Choroid plexus epithelial cell (primary cell): Measurements from ENCODE around the gene EXOC6B.
A peak's percentile ranks its signal among the peaks of the same experiment; 100 is the strongest.

Source experiments
- DNase-seq: peaks from one replicate; pipeline ENCODE4 v3.0.0-alpha.2; 2010; ENCODE audit warnings: low read depth
- H3K4me3 ChIP-seq: 2 replicates; pipeline ENCODE4 v1.5.1; 2011; ENCODE audit warnings: low read depth, mild to moderate bottlenecking, control low read depth, low read length, moderate library complexity
- TF ChIP-seq, protein P1 (sequence below): conservative IDR thresholded peaks from 2 replicates; pipeline ENCODE4 v1.5.1; 2011; ENCODE audit warnings: low read depth, mild to moderate bottlenecking, control low read depth, inconsistent platforms, low read length, moderate library complexity

The EXOC6B gene

DNA sequence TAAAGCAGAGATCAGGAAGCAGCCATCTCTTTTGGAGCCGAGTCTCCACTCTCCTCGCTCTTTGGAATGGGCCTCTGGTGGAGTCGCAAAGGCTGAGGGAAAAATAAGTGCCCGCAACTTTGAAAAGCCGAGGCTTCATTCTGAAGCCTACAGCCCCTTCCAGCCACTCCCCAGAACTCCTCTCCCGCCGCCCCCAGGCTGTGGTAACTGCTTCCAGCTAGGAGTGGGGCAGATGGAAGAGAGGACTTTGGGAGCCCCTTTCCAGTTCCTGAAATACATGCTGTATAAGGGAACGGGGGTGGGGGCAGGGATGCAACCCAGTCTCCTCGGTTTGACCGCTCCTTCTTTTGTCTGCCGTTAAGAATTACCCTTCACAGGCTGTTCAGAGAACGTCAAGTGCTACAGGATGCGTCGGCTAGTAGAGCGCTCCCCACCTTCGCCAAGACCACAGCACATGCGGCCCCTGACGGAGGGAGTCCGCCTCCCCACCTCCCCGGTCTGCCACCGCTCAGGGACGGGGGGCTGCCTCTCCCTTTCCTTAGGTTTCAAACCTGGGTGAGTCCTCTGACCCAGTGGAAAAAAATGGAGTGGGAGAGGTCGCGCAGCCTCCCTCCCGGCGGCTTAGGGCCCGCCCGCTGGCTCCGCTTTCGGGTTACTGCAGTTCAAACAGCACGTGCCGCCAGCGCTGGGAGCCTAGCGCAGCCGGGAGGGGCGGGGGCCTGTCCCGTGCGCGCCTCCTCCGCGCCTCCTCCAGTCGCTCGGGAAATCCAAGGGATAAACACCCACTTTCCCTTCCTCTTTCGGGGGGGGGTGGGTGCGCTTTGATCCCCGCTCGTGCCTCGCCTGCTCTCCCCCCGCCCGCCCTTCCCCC, 683.0 kb downstream of the EXOC6B start:
- TF ChIP-seq, protein P1, sequence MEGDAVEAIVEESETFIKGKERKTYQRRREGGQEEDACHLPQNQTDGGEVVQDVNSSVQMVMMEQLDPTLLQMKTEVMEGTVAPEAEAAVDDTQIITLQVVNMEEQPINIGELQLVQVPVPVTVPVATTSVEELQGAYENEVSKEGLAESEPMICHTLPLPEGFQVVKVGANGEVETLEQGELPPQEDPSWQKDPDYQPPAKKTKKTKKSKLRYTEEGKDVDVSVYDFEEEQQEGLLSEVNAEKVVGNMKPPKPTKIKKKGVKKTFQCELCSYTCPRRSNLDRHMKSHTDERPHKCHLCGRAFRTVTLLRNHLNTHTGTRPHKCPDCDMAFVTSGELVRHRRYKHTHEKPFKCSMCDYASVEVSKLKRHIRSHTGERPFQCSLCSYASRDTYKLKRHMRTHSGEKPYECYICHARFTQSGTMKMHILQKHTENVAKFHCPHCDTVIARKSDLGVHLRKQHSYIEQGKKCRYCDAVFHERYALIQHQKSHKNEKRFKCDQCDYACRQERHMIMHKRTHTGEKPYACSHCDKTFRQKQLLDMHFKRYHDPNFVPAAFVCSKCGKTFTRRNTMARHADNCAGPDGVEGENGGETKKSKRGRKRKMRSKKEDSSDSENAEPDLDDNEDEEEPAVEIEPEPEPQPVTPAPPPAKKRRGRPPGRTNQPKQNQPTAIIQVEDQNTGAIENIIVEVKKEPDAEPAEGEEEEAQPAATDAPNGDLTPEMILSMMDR = no peak
- peak overlapping the region; percentile 36 for H3K4me3 ChIP-seq
- peak; percentile 45 for DNase-seq

DNA sequence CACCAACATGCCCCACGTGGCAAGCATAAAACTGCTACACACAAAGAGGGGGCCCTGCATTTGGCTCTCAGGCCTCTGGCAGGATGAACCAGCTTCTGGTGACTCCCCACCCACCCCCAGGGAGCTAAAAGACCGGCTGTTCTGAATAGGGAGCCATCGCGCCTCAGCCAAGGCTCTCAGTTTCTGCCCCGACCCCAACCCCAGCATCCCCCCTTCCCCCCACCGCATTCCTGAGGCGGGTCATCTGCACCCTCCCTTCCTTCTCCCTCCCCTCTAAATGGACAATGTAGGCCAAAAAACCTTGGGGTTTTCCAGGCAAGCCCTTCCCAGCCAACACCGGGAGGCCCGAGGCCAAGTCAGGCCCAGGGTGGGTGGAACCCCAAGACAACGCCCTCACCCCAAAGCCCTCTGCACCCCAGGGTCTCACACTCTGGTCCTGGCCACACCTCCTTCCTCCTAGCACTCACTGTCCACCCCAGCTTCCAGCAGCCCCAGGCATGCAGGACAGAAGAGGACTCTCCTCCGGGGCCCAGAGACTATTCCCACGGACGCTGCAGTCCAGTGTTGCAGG, 683.9 kb downstream of the EXOC6B start:
- no peak overlapping the region for H3K4me3 ChIP-seq
- no peak for DNase-seq
- TF ChIP-seq, protein P1 = no peak

DNA sequence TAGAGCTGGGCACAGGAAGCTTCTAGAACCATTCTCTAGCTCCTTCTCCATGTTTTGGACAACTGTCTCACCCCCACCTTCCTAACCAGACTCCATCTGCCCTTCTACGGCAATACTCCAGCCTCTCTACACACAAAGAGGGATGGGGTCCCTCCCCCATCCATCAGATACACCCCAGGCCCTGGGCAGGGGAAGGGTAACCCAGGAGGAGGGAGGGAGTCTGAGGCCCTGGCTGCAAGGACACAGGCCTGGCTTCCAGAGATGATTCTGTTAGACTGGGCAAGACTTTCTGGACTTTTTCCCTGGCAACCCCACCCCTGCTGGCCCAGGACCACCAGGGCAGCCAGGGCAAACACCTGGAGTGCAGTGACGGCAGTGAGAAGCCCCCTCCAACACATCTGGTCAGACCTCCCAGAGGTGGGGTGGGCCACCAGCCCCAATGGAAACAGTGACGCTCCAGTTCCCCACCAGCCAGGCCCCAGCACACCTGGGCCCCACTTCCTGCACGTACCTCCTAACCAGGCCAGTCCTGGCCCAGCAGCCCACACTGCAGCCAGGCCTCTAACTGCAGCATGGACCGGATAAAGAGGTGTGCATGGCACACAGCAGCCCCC, 684.7 kb downstream of the EXOC6B start:
- TF ChIP-seq, protein P1 = no peak
- DNase-seq = no peak
- H3K4me3 ChIP-seq = no peak overlapping the region

DNA sequence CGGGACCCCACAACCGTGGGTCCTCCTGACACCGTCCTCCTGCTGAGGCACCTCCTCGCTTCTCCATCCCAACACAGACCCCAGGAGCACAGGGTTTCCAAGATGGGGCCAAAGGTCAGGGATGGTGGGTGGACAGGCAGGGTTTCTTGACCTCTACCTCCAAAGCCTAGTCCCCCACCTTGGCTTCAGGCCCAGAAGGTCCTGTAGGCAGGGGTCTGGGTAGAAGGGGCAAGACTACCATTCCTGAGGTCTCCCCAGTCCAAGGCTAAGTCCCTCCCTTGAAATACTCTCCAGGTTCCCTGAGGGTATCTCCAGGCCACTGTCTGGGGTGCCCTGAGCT, 685.2 kb downstream of the EXOC6B start:
- TF ChIP-seq, protein P1 = no peak
- H3K4me3 ChIP-seq = no peak overlapping the region
- no peak for DNase-seq

DNA sequence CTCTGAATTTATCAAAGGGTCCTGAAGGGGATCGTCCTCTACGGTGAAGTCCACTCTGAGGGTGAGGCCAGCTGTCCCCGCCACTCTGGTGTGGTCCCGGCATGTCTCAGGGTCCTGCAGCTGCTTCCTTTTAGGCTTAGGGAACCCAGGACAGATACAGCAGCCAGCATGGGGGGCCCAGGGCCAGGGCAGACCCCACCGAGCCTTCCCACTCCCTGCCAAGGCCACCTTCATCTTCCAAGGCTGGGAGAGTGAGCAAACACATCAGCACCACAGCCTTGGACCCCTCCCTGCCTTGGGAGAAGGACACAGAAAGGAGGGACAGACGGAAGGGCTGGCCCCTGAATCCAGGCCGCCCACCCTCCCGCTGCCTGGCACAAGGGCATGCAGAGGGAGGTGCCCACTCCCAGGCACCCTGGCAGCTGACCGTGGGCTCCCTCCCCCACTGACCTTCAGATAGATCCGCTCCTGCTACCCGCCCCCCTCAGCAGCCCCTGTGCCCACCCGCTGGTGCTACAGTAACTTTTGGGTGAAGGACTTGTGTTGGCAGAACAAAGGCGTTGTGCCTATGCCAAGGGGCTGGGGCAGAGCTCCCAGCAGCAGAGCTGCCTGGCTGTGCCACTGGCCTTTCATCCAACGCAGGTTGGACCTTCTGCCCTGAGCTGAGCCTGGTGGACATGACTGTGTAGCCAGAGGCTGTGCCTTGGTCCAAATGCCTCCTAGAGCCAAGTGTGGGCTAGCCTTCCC, 685.8 kb downstream of the EXOC6B start:
- no peak overlapping the region for H3K4me3 ChIP-seq
- DNase-seq = no peak
- TF ChIP-seq, protein P1 = no peak

DNA sequence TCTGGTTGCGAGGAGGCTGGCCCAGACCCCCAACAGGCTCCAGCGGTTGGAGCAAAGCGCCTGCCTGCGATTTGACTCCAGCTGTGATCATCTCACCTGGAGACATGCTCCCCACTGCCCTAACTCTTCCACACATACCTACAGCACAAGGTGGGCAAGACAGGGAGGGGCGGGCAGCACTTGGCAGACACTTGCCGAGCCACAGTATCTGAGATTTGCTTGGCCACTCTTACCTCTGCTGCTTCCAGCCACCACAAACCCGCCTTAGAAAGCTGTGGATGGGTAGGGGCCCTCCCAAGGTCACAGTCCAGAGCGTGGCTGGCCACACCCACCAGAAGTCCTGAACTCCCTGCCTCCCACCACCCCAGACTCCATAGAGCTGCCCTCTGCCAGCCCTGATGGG, 686.4 kb downstream of the EXOC6B start:
- TF ChIP-seq, protein P1 = no peak

More for the DNA sequence above, 686.4 kb downstream of the EXOC6B start:
- no peak overlapping the region for H3K4me3 ChIP-seq
- DNase-seq = no peak
